HG03521 (cell line): ENCODE data around the gene SRGAP2C.
"Not testable (repeated sequence)": the region's sequence is repeated elsewhere in the genome, so short reads cannot be mapped to it uniquely, and the experiment has no call there.

Experiments
- ATAC-seq: cut with Tn5 transposase; IDR thresholded peaks from one replicate; pipeline ENCODE4 v1.9.1; 2021; ENCODE audit warnings: mild to moderate bottlenecking, moderate library complexity; ENCODE audit not compliant: unreplicated experiment

Gene SRGAP2C

GRCh38 chr1:121413821-121414220 lies 229.0 kb downstream of the SRGAP2C start:
- no peak for ATAC-seq

- no peak for ATAC-seq
Measured at GRCh38 chr1:121414905-121415304, 230.1 kb downstream of the SRGAP2C start.

- no peak for ATAC-seq
Measured at GRCh38 chr1:121417325-121417923, 232.6 kb downstream of the SRGAP2C start.

DNA sequence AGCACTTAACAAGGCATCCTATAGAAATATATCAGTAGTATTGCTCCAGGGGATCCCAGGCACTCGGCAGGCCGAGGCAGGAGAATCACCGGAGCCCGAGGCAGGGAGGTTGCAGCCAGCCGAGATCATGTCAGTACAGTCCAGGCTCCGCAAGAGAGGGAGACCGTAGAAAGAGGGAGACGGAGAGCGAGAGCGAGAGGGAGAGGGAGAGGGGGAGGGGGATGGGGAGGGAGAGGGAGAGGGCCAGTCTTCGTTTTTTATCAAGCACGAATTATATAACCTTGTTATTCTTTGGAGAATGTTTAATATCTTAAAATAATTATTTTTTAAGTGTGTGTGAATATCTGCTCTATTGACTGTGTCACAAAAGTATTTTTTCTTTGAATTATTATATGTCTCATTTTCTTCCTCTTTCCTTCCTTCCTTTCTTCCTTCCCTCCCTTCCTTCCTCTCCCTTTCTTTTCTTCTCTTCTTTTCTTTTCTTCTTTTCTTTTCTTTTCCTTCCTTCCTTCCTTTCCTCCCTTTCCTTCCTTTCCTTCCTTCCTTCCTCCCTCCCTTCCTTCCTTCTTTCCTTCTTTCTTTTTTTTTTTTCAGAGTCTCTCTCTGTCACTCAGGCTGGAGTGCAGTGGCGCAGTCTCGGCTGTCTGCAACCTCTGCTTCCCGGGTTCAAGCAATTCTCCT lies 233.7 kb downstream of the SRGAP2C start:
- ATAC-seq = no peak

GRCh38 chr1:121419050-121419615 lies 234.4 kb downstream of the SRGAP2C start:
- not testable (repeated sequence) for ATAC-seq

DNA sequence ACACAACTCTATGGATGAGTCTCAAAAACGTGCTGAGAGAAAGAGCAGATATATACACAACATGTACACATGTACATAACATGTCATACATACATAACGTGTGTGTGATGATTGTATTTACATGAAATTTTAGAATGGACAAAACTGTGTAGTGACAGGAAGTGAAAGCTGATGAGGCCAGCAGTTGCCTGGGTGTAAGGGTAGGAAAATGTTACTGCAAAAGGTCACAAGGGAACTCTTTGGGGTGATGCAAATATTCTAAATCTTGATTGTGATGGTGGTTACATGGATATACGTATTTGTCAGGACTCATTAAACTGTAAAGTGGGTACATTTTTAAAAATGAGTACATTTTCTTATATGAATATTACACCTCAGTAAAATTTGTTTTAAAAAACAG lies 236.7 kb downstream of the SRGAP2C start:
- not testable (repeated sequence) for ATAC-seq

- ATAC-seq = not testable (repeated sequence)
Measured at GRCh38 chr1:121423956-121424355, 239.2 kb downstream of the SRGAP2C start.

DNA sequence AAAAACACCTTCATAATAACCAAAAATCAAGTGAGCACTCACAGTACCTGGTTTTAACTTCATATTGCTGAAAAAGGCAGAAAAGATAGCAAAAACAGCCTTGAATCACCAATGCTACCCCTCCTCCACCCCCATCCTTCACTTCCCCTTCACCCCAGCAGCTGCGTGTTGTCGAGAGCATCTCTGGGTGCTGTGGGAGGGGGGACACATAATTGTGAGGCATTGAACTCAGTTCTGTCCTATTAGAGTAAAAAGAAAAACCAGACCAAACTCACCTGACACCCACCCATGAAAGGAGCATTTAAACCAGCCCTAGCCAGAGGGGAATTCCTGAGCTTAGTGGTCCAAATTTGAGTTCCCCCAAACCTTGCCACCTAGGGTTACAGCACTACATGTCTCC lies 248.7 kb downstream of the SRGAP2C start:
- not testable (repeated sequence) for ATAC-seq

DNA sequence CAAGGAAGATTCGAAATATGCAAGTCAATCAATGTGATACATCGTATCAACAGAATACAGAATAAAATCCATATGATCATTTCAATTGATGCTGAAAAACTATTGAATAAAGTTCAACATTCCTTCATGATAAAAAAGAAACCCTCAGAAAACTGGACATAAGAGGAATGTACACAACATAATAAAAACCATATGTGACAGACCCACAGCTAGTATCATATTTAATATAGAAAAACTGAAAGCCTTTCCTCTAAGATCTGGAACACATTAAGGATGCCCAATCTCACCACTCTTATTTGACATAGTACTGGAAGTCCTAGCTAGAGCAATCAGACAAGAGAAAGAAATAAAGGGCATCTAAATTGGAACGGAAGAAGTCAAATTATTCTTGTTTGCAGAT lies 254.1 kb downstream of the SRGAP2C start:
- ATAC-seq = not testable (repeated sequence)

DNA sequence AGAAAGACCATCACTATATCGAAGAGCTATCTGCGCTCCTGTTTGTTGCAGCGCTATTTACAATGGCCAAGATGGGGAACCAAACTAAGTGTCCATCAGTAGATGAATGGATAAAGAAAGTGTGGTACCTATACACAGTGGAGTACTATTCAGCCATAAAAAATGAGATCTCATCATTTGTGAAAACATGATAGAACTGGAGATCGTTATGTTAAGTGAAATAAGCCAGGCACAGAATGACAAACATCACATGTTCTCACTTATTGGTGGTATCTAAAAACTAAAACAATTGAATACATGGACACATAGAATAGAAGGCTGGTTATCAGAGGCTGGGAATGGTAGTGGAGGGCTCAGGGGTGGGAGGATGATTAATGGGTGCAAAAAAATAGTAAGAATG lies 256.2 kb downstream of the SRGAP2C start:
- ATAC-seq = no peak
